Choroid plexus epithelial cell (primary cell): ENCODE data around the gene PTPN5.

ENCODE experiments used
- DNase-seq: peaks from one replicate; pipeline ENCODE4 v3.0.0-alpha.2; 2010; ENCODE audit warnings: low read depth
- H3K4me3 ChIP-seq: 2 replicates; pipeline ENCODE4 v1.5.1; 2011; ENCODE audit warnings: low read depth, mild to moderate bottlenecking, control low read depth, low read length, moderate library complexity
- CTCF ChIP-seq: conservative IDR thresholded peaks from 2 replicates; pipeline ENCODE4 v1.5.1; 2011; ENCODE audit warnings: low read depth, mild to moderate bottlenecking, control low read depth, inconsistent platforms, low read length, moderate library complexity

Gene PTPN5

DNA sequence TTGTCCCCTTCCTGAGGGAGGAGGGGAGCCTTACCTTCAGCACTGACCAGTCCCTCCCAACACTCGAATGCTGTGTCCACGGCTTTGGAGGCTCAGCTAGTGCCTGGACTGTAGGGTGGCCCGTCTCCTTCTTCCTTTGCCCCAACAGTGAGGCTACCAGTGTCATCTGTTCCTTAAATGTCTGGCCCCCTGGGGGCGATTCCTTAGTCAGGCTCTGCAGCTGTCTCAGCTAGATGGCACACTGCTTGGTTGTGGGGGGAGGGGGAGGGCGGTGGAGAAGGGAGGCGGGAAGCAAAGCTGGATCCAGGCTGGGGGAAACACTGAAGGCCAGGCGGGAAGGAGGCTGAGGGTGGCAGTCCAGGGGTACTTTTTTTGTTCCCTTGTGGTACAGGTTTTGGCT lies 65.6 kb downstream of the PTPN5 start, which contains the start of gene IGSF22:
Gene IGSF22, minus strand, starts transcription at position 149 of the 400 bp plus-strand sequence. CDS start 1,952 bp downstream, outside the sequence.
- no peak for TF ChIP-seq CTCF
- no peak for DNase-seq
- no peak within 1 kb of the TSS for H3K4me3 ChIP-seq

DNA sequence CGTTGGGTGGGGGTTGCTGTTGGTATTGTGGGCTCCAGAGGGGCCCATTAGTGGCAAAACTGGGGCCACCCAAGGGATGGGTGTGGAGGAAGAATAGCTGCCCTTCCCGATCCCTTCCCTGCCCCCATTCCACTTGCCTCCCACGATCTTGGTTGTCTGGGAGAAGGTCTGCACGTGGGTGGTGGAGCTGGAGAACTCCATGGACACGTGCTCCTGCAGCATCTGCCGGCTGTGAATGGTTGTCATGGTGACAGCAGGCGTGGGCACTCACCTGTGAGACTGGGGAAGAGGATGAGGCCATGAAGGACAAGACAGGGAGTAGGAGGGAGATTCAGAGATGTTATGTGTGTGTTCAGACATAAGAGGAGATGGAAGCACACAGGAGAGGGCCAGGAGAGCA lies 67.6 kb downstream of the PTPN5 start:
- TF ChIP-seq CTCF = no peak
- DNase-seq = no peak
- H3K4me3 ChIP-seq = no peak overlapping the region

GRCh38 chr11:18722293-18722637 lies 69.3 kb downstream of the PTPN5 start:
- H3K4me3 ChIP-seq = no peak overlapping the region
- no peak for TF ChIP-seq CTCF
- no peak for DNase-seq

GRCh38 chr11:18721561-18722292 lies 69.9 kb downstream of the PTPN5 start:
- H3K4me3 ChIP-seq = peak overlapping the region; percentile 61
- DNase-seq = peak; percentile 55
- peak; percentile 83 for TF ChIP-seq CTCF

GRCh38 chr11:18720808-18721560 lies 70.6 kb downstream of the PTPN5 start:
- DNase-seq = peak; percentile 57
- no peak for TF ChIP-seq CTCF
- H3K4me3 ChIP-seq = peak overlapping the region; percentile 61

DNA sequence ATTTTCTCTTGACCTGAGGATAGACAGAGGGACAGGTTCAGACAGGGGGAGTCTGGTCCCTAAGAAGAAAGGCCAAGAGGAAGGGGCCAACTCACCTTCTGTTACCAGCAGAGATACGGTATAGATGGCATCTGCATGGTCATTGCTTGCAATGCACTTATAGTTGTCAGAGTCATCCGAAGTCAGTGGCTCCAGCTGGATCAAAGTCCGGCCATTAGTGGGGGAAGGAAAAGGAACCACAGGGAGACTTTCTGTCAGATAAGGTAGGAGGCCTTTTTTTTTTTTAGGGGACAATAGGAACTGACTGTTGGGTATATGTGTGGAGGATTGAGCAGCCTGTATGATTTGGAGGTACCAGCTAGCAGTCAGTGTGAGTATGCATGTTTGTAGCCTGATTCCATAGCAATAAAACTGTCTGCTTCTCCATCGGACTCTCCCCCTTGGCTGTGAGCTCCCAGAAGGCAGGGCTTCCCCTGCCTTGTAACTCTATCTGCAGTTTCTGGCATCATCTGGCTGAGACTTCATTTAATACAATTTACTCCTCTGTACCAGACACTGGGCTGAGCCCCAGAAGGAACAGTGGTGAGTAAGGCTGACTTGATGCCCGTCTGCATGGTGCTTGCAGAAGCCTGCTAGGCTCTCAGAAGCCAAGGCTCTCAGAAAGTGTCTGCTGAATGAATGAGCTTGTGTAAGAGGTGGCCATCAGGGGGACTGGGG lies 71.3 kb downstream of the PTPN5 start:
- H3K4me3 ChIP-seq = no peak overlapping the region

More for the DNA sequence above, 71.3 kb downstream of the PTPN5 start:
- no peak for DNase-seq
- no peak for TF ChIP-seq CTCF
